SH-SY5Y (cell line): ENCODE data around the gene AMMECR1.

Experiments
- GATA2 ChIP-seq: IDR thresholded peaks from 2 replicates; pipeline ENCODE4 v1.6.1; 2011; ENCODE audit warnings: mild to moderate bottlenecking, low read depth, low read length
- GATA3 ChIP-seq: IDR thresholded peaks from 2 replicates; pipeline ENCODE4 v1.6.1; 2011; ENCODE audit warnings: low read depth, mild to moderate bottlenecking, low read length, moderate library complexity

AMMECR1 gene

GRCh38 chrX:110180176-110180927 lies 137.5 kb downstream of the AMMECR1 start:
- TF ChIP-seq GATA3 (no peak), GATA2 (no peak)

GRCh38 chrX:110178179-110178865 lies 139.6 kb downstream of the AMMECR1 start:
- TF ChIP-seq GATA2: no peak
- no peak for TF ChIP-seq GATA3

GRCh38 chrX:110175696-110176095 lies 142.2 kb downstream of the AMMECR1 start:
- TF ChIP-seq GATA2 (no peak), GATA3 (no peak)

- TF ChIP-seq GATA2: no peak
- TF ChIP-seq GATA3: no peak
These were observed 142.7 kb downstream of the AMMECR1 start for GRCh38 chrX:110175146-110175545.

- TF ChIP-seq GATA3: no peak
- no peak for TF ChIP-seq GATA2
These were observed 144.4 kb downstream of the AMMECR1 start for GRCh38 chrX:110173192-110174175.

- no peak for TF ChIP-seq GATA2
- TF ChIP-seq GATA3: no peak
These were observed 145.7 kb downstream of the AMMECR1 start for GRCh38 chrX:110172215-110172614.

- TF ChIP-seq GATA3: no peak
- TF ChIP-seq GATA2: no peak
These were observed 146.4 kb downstream of the AMMECR1 start for GRCh38 chrX:110171442-110171841.

GRCh38 chrX:110170029-110170428 lies 147.9 kb downstream of the AMMECR1 start:
- TF ChIP-seq GATA2 (no peak), GATA3 (no peak)

GRCh38 chrX:110168585-110168984 lies 149.3 kb downstream of the AMMECR1 start:
- no peak for TF ChIP-seq GATA3

GRCh38 chrX:110167952-110168451 lies 149.9 kb downstream of the AMMECR1 start:
- no peak for TF ChIP-seq GATA3
- TF ChIP-seq GATA2: no peak

- TF ChIP-seq GATA2: no peak
- no peak for TF ChIP-seq GATA3
These were observed 154.4 kb downstream of the AMMECR1 start for GRCh38 chrX:110163488-110163887.

GRCh38 chrX:110162867-110163266 lies 155.0 kb downstream of the AMMECR1 start:
- TF ChIP-seq GATA3: no peak
- no peak for TF ChIP-seq GATA2

- no peak for TF ChIP-seq GATA2
- TF ChIP-seq GATA3: no peak
These were observed 155.8 kb downstream of the AMMECR1 start for GRCh38 chrX:110162131-110162530.

GRCh38 chrX:110161361-110161686 lies 156.6 kb downstream of the AMMECR1 start:
- TF ChIP-seq GATA2: no peak
- no peak for TF ChIP-seq GATA3
